Effector memory CD4-positive, alpha-beta T cell (primary cell): Measurements from ENCODE around the gene C16orf89.
A peak's percentile ranks its signal among the peaks of the same experiment; 100 is the strongest.
"Not testable (repeated sequence)": the region's sequence is repeated elsewhere in the genome, so short reads cannot be mapped to it uniquely, and the experiment has no call there.

Source experiments
- DNase-seq, 3 donors: peaks; one replicate each; pipeline ENCODE4 v3.0.0-alpha.2; 2020
- H3K27ac ChIP-seq: 2 replicates; pipeline ENCODE4 v1.7.0; 2013; ENCODE audit warnings: mild to moderate bottlenecking, low read length, moderate library complexity; ENCODE audit not compliant: insufficient read depth, poor library complexity, severe bottlenecking
- H3K27me3 ChIP-seq: replicated peaks from 2 replicates; pipeline ENCODE4 v1.7.0; 2013; ENCODE audit warnings: mild to moderate bottlenecking, low read length; ENCODE audit not compliant: insufficient read depth, control insufficient read depth, poor library complexity, severe bottlenecking
- H3K36me3 ChIP-seq: 2 replicates; pipeline ENCODE4 v1.7.0; 2013; ENCODE audit warnings: mild to moderate bottlenecking, low read length, moderate library complexity; ENCODE audit not compliant: control insufficient read depth, insufficient read depth
- H3K4me1 ChIP-seq: 2 replicates; pipeline ENCODE4 v1.7.0; 2013; ENCODE audit warnings: low read length, mild to moderate bottlenecking; ENCODE audit not compliant: control insufficient read depth, insufficient read depth, poor library complexity, severe bottlenecking
- H3K4me3 ChIP-seq: 2 replicates; pipeline ENCODE4 v1.7.0; 2013; ENCODE audit warnings: low read length, low read depth, mild to moderate bottlenecking; ENCODE audit not compliant: insufficient read depth, poor library complexity, severe bottlenecking
- H3K9me3 ChIP-seq: 2 replicates; pipeline ENCODE4 v1.7.0; 2013; ENCODE audit warnings: mild to moderate bottlenecking, low read length, moderate library complexity; ENCODE audit not compliant: control insufficient read depth

C16orf89 gene

DNA sequence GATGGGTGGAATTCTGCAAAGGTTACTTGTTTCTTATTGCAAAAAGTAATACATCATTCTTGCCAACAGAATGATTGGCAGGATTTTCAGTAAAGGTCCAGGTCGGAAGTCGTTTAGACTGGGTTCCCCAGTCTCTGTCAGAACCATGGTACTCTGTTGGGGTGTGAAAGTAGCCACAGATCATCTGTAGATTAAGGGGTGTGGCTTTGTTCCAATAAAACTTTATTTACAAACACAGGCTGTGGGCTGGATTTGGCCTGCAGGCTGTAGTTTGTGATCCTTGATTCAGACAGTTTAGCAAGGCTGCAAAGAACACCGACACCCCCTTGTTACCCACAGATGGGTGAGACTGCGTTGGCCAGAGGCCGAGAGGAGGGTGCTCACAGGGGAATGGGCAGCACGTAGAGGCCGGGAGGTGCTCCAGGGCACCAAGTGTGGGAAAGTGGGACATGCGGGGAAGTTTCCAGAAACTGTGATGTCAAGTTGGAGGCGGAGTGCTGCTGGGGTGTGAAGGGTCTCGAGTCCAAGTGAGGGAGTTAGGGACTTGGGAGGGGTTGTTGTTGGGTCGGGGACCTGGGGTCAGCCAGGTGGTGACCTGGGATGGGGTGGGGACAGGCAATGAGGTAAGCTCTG, 18.5 kb upstream of the C16orf89 start:
- not testable (repeated sequence) for H3K4me3 ChIP-seq, H3K9me3 ChIP-seq, DNase-seq, H3K4me1 ChIP-seq, H3K27ac ChIP-seq, H3K36me3 ChIP-seq, H3K27me3 ChIP-seq

DNA sequence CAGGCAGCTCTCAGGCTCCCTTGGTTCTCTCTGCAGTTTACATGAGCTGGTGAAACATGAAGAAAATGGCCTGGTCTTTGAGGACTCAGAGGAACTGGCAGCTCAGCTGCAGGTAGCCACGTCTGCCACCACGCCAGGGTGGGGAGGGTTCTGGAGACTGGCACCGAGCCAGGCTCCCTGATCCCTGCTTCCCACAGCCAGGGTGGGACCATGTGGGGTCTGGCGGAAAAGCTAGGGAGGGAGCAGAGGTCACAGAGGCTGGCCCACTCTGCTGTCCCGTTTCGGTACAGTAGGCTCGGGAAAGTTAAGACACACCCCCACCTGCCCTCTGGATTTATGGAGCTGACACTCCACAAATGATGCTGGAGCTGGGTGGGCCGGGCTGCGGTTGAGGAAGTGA, 17.9 kb upstream of the C16orf89 start:
- H3K27me3 ChIP-seq, H3K4me1 ChIP-seq, H3K4me3 ChIP-seq, H3K9me3 ChIP-seq, DNase-seq, H3K27ac ChIP-seq, H3K36me3 ChIP-seq: not testable (repeated sequence)

DNA sequence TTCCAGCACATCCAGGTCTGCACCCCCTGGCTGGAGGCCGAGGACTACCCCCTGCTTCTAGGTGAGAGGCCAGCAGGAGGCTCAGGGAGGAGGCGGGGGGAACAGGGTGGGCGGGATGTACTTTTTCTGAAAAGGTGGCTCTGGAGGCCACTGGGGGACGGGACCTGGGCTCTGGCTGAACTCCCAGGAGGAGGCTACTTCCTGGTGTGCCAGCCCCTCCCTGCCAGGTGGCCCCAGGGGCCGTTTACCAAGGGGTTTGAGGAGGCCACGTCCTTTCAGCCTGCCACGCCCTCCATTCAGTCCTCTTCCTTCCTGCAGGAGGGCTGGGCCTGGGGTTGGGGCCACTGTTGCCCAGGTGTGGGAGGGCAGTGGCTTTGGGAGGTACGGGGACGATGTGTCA, 15.2 kb upstream of the C16orf89 start:
- peaks cover 18% of the 10 kb centered on the region for H3K36me3 ChIP-seq
- not testable (repeated sequence) for H3K9me3 ChIP-seq, H3K27me3 ChIP-seq, H3K4me3 ChIP-seq, H3K4me1 ChIP-seq, H3K27ac ChIP-seq, DNase-seq

DNA sequence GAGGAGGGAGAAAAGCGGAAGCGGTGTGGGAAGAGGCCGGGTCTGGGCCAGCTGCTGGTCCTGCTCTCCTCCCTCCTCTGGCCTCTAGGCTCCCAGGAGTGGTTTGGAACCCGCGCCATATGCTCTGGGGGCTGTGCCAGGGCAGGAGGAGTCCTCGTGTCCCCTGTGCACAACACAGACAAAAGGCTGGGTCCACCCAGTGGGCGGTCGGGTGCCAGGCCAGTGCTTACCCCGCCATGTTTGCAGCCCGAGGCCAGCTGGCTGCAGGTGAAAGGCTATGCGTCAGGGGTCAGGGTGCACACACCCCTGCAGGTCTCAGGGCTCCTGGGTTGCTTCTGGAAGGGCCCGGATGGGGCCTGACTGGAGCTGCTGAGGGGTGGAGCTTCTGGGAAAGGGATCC, 14.7 kb upstream of the C16orf89 start:
- H3K4me3 ChIP-seq, H3K27me3 ChIP-seq, H3K9me3 ChIP-seq, H3K27ac ChIP-seq, H3K4me1 ChIP-seq, DNase-seq: not testable (repeated sequence)
- peaks cover 23% of the 10 kb centered on the region for H3K36me3 ChIP-seq

DNA sequence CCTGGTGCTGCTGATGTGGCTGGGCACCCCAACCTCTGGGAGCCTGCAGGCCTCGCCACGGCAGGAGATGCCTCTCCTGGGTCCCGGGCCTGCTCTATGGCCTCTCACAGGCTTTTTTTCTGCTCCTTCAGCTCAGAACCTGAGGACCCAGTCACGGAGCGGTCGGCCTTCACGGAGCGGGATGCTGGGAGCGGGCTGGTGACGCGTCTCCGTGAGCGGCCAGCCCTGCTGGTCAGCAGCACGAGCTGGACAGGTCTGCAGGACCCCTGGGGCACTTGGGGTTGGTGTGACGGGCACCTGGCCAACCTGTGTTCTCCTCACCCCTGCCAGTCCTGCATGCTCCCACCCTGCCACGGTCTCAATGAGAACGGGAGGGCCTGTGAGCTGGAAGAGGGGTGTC, 12.9 kb upstream of the C16orf89 start:
- peaks cover 30% of the 10 kb centered on the region for H3K36me3 ChIP-seq
- H3K4me1 ChIP-seq = no peaks in the 10 kb centered on the region
- no peak for DNase-seq
- no peak overlapping the region for H3K4me3 ChIP-seq
- no peaks in the 10 kb centered on the region for H3K27me3 ChIP-seq
- H3K9me3 ChIP-seq = no peaks in the 10 kb centered on the region
- no peak overlapping the region for H3K27ac ChIP-seq

DNA sequence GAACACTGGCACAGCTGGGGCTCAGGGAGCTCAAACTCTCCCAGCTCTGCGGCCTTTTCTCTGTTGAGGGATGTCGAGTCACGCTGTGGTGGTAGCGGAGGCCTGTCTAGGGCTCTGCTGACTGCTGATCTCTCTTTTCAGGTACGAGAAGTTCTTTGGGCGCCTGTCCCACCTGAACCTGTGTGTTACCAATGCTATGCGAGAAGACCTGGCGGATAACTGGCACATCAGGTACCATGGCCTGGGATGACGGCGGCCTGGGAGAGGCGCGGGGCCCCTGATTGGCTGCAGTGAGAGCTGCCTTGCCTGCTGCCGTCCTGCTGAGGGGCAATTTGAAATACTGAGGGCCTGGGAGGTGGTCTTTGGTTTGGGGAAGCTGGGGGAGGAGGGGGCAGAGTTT, 11.5 kb upstream of the C16orf89 start:
- H3K27ac ChIP-seq = no peak overlapping the region
- H3K36me3 ChIP-seq = peaks cover 30% of the 10 kb centered on the region
- no peak for DNase-seq
- H3K27me3 ChIP-seq = no peaks in the 10 kb centered on the region
- H3K4me1 ChIP-seq = peaks cover 5% of the 10 kb centered on the region
- H3K9me3 ChIP-seq = no peaks in the 10 kb centered on the region
- H3K4me3 ChIP-seq = no peak overlapping the region

DNA sequence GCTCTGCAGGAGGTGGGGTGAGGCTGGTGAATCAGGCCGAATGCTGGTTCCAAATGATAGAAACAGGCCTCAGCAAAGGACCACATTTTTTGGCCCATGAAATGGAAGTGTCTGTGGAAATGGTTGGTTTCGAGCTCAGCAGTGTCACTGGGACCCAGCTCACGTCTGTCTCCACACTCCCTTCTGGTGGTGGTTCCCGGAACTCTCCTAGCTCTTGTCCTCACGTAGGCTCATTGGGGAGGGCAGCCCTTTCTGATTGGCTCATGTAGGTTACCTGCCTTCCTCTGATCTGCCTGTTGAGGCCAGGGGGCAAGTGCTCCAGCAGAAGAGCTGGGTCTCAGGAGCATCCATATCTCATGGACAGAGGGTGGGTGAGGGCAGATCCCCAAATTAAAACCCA, 9.9 kb upstream of the C16orf89 start:
- H3K9me3 ChIP-seq = no peaks in the 10 kb centered on the region
- H3K36me3 ChIP-seq = peaks cover 27% of the 10 kb centered on the region
- H3K27ac ChIP-seq = no peak overlapping the region
- no peaks in the 10 kb centered on the region for H3K27me3 ChIP-seq
- H3K4me3 ChIP-seq = no peak overlapping the region
- no peak for DNase-seq
- peaks cover 11% of the 10 kb centered on the region for H3K4me1 ChIP-seq

DNA sequence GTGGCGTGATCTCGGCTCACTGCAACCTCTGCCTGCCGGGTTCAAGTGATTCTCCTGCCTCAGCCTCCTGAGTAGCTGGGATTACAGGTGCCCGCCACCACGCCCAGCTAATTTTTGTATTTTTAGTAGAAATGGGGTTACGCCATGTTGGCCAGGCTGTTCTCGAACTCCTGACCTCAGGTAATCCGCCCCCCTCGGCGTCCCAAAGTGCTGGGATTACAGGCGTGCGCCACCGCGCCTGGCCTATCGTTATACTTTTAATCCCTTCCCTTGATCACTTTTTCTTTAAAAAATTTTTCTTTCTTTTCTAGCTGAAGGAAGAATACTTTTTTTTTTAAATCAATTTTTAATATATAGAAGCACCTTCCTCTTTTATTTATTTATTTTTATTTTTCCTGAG, 8.0 kb upstream of the C16orf89 start:
- Histone ChIP-seq H3K4me1 (peaks cover 11% of the 10 kb centered on the region), H3K36me3 (peaks cover 27% of the 10 kb centered on the region)
- H3K4me3 ChIP-seq, H3K27ac ChIP-seq, DNase-seq, H3K9me3 ChIP-seq, H3K27me3 ChIP-seq: not testable (repeated sequence)

DNA sequence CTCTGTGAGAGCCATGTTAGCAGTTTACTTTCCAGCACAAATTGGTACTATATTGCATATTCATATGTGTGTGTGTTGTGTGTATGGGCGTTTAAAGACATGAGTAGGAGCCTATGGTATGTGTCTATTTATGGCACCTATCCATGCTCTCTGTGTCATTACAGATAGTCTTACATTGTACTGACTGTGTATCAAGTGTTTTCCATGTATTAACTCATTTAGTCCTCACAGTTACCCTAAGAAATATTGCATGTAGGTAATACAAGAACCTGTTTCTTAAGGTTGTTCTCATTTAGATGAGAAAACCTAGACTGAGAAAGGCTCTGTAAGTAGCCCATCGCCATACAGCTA, 7.5 kb upstream of the C16orf89 start:
- Histone ChIP-seq H3K27ac (no peak overlapping the region), H3K9me3 (no peaks in the 10 kb centered on the region), H3K36me3 (peaks cover 27% of the 10 kb centered on the region), H3K4me1 (peaks cover 11% of the 10 kb centered on the region), H3K27me3 (no peaks in the 10 kb centered on the region), H3K4me3 (no peak overlapping the region)
- DNase-seq = no peak

DNA sequence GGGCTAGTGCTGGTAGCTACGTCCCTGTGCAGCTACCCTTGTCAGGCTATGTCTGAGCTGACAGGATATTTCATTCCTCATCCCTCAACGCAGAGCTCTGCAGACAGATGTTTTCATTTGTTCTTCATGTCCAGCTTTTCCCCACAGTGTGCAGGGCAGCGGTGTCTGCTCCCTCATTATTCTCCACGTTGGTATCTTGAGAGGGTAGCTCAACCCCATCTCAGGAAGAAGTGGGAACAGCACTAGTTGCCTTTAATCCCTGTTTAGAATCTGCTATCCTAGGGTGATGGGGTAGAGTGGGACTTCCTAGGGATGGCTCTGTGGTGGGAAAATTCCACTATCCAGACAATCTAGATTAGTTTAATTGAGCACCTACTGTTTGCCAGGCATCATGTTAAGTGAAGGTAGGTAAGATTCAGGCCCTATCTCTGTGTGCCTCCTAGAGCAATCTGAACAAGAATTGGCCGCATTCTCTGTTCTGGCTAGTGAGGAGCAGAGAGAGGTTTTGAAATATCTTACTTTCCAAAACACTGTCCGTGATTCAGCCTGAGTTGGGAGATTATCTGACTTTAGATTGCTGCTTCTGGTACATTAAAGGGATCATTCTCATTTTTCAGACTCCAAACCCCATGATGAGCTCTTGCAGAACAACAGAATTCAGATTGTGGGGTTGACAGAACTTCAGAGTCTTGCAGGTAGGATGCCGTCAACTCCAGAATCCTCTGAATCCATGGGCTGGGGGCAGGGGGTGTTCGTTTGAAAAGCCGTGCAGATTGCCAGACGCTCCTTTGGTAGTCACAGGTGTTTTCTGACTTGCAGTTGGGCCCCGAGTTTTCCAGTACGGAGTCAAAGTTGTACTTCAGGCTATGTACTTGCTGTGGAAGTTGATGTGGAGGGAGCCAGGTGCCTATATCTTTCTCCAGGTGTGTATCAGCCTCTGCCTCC, 6.8 kb upstream of the C16orf89 start:
- no peak for DNase-seq
- no peaks in the 10 kb centered on the region for H3K9me3 ChIP-seq
- peak overlapping the region; percentile 80 for H3K27ac ChIP-seq
- H3K4me1 ChIP-seq = peaks cover 11% of the 10 kb centered on the region
- H3K36me3 ChIP-seq = peaks cover 23% of the 10 kb centered on the region
- H3K27me3 ChIP-seq = no peaks in the 10 kb centered on the region
- H3K4me3 ChIP-seq = peak overlapping the region; percentile 76
